HG02870 (cell line): ENCODE data around the gene TMEM232.
"Not testable (repeated sequence)": the region's sequence is repeated elsewhere in the genome, so short reads cannot be mapped to it uniquely, and the experiment has no call there.

Experiments
- ATAC-seq: cut with Tn5 transposase; IDR thresholded peaks from one replicate; pipeline ENCODE4 v1.9.1; 2021; ENCODE audit warnings: mild to moderate bottlenecking, moderate library complexity; ENCODE audit not compliant: unreplicated experiment

TMEM232 gene

GRCh38 chr5:110707260-110707844, 19.1 kb downstream of the TMEM232 start:
- no peak for ATAC-seq

DNA sequence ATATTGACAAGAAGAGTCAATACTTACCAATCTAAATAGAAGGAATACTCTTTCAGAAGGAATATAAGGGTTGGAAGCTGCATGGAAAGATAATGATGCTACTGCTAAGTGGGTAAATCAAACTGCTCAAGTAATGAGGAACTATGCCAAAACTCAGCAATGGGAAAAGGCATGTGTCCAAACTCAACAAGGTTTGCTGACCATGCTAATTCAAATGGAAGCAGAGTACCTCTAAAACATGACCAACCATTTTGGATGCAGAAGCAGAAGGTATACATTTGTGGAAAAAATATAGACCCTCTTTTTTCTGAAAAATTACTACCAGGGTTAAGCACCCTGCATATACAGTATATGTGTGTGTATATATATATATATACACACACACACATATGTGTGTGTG, 21.1 kb downstream of the TMEM232 start:
- ATAC-seq: no peak

- ATAC-seq: no peak
These were observed 23.0 kb downstream of the TMEM232 start for GRCh38 chr5:110703481-110703880.

DNA sequence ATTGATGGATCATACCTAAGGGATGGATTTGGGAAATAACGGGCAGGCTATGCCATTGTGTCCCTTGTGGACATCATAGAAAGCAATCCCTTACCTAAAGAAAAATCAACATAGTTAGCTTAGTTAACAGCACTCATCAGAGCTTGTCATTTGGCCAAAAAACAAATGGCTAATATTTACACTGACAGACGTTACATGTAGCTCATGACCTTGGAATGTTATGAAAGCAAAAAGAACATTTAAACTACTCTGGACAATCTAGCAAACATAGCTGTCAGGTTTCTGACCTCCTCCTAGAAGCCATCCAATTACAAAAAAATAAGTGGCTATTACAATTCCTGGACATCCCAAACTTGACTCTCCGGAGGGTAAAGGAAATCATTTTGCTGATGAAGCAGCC, 23.8 kb downstream of the TMEM232 start:
- ATAC-seq: no peak

DNA sequence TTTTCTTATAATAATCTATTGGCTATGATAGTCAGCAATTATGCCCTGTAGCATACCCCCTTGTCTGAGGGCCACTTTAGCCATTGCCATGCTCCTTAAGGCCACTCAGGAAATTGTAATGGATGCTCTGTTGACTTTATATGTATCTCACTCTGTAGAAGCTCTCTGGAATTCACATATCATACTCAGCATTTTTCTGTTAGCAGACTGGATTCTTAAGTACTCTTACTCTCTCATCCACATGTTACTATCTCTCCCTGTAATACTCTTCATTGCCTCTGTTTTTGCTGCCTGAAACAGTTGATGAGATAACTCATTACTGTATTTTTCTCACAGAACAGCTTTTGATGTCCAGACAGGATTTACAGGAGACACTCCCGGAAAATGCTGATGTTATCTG, 24.2 kb downstream of the TMEM232 start:
- ATAC-seq: no peak

- not testable (repeated sequence) for ATAC-seq
These were observed 33.8 kb downstream of the TMEM232 start for GRCh38 chr5:110692669-110693068.

- ATAC-seq: not testable (repeated sequence)
These were observed 35.9 kb downstream of the TMEM232 start for GRCh38 chr5:110690587-110690986.

DNA sequence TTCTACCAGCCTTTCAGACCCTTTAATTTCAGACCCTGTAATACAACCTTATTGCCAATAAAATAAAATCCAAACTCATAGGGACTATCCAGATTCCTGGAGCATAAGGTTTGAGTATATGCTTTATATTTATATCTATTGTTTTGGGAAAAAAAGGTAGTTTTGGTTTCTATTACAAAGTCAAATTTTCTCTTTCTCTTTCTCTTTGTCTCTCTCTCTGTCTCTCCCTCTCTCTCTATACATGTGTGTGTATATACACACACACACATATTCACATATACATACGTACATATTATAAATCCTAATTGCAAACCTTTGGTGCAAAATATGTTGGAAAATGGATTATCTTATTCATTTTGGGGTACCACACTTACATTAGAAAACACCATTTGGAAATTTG, 39.0 kb downstream of the TMEM232 start:
- no peak for ATAC-seq

DNA sequence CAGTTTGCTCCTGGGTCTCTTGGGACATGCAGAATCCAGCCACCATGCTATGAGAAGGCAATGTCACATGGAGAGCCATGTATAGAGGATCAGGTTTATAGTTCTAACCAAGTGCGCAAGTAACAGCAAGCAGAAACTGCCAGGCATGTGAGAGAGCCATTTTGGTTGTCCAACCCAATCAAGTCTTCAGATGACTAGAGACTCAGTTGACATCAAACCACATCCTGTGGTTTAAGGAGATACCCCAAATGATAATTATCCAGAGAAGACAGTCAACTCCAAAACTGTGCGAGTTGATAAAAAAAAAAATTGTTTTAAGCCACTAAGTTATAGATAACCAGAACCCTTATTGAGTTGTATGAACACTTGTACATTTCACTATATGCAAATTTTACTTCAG, 40.2 kb downstream of the TMEM232 start:
- ATAC-seq: no peak

DNA sequence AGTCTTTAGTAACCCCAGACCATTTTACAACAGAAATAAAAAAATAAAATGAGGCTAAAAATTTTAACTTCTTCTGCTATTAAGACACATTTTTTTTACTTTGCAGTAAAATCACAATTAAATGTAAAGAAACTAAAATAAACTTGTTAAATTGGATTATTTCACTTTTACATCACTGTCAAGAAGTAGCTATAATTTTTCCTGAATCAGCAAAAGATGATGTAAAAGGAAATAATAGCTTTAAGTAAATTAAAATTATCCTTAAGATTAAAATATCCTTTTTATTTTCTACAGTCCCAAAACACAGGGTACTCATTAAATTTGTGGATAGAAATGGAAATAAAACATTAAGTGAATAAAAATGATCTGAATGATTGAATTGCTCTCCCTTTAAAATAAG, 44.5 kb downstream of the TMEM232 start:
- ATAC-seq: no peak

DNA sequence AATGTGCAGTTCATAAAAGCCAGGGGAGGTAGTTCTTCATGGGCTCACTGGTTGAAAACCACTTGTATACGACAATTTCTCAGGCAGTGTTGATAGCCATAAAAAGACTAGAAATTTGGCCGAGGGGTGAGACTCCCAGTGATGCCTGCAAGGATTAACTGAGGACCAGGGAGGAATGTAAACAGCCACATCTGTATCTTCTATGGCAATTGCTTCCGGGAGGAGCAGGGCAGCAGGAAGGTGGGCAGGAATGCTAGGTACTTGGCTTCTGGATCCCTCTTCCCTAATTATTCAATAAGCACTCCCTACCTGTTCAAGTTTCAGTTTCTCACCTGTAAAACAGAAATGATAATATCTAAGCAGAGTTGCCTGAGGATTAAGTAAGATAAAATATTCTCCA, 45.4 kb downstream of the TMEM232 start:
- ATAC-seq: no peak

GRCh38 chr5:110676554-110676953, 49.9 kb downstream of the TMEM232 start:
- ATAC-seq: not testable (repeated sequence)

DNA sequence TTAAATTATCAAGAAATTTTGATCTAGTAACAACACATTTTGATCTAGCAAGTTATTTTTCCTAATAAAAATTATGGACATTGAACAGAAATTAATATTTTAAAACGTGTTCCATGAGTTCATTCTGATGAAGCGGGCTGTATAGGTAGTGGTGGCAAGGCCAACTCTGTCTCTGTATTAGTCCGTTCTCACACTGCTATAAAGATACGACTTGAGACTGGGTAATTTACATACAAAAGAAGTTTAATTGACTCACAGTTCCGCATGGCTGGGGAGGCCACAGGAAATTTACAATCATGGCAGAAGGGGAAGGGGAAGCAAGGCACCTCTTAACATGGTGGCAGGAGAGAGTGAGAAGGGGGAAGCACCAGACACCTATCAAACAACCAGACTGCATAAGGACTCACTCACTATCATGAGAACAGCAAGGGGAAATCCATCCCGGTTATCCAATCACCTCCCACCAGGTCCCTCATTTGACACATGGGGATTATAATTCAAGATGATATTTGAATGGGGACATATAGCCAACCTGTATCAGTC, 61.2 kb downstream of the TMEM232 start:
- ATAC-seq: peak; percentile 59

DNA sequence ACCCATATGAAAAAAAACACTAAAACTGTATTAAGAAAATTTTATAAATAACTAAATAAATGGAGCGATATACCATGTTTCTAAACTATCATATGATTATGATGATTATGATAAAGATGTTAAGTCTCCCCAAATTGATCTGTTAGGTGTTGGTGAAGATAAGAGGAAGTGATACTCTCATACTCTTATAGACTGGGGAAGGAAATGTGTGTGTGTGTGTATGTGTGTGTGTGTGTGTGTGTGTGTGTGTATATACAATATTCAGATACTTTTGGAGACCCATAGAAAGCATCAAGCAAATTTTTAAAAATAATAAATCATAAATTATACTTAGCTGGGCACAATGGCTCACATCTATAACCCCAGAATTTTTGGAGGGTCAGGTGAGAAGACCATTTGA, 62.9 kb downstream of the TMEM232 start:
- ATAC-seq: peak; percentile 78

DNA sequence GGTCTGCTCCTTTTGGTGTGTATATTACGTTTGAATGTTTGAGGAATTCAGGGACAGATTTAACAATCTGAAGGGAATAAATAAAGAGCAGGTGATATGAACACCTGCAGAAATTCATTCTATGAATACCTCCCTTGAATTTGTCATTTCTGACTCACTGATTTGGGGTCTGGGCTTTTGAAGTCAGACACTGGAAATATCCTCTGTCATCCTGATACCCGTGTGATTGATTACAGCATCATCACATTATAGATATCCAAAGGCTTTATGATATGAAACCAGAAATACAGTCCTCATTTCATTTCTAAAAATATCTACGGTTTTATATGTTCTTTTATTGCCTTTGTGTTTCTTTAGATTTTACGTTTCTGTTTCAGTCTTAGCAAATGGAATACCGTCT, 68.5 kb downstream of the TMEM232 start:
- ATAC-seq: no peak

GRCh38 chr5:110653231-110653970, 73.1 kb downstream of the TMEM232 start:
- ATAC-seq: no peak

DNA sequence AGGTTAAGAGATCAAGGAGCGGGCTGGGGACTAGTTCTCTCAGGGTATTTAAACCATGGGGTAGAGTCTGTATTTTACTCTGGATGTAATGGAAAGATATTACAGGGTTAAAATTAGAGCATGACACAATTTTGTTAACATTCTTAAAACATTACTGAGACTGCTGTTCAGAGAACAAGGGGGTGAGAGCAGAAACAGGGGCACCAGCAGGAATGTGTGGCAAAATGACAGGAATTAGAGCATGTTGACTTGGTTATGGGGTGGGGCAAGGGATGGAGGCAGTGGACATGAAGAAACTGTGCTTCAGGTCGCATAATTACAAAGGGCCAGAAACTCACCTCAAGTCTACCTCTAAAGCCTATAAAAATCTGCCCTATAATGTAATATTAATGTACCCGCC, 75.0 kb downstream of the TMEM232 start:
- no peak for ATAC-seq

DNA sequence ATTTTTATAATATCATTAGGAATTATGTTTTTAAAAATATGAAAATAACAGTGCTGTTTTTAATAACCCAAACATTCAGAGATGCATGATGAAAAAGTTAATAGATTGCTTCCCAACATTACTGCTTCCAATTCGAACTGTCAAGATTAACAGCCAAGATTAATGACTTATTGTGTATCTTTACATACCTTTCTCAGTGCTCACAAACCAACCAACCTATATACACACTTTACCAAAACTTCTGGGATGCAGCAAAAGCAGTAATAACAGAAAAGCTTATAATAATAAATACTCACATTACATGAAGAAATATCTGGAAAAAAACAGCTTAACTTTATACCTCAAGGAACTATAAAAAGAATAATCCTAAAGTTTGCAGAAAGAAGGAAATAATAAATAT, 82.1 kb downstream of the TMEM232 start:
- ATAC-seq: no peak

- ATAC-seq: no peak
These were observed 87.2 kb downstream of the TMEM232 start for GRCh38 chr5:110638970-110639902.

DNA sequence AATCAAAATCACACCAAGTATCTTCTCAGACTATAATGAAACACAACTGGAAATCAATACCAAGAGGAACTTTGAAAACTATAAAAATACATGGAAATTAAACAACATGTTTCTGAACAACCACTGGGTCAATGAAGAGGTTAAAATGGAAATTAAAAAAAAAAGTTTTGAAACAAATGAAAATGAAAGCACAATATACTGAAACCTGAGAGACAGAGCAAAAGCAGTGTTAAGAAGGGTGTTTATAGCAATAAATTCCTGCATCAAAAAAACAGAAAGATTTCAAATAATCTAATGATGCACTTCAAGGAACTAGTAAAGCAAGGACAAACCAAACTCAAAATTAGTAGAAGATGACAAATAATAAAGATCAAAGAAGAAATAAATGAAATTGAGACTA, 92.0 kb downstream of the TMEM232 start:
- ATAC-seq: no peak

GRCh38 chr5:110631236-110631635, 95.2 kb downstream of the TMEM232 start:
- ATAC-seq: no peak
